Measurements from ENCODE around the gene VSNL1.

- TF ChIP-seq CTCF (IDR thresholded peaks at IDR 0.05) = no peak
- no peak for TF ChIP-seq POLR2A (IDR thresholded peaks at IDR 0.05)
Measured at GRCh38 chr2:17590342-17590911, 49.9 kb downstream of the VSNL1 start.
